LNCAP (cell line): ENCODE results near the gene SYNJ2.

Experiments used
- CTCF ChIP-seq: fragments of 450-650 bp; IDR thresholded peaks from 2 replicates; pipeline ENCODE4 v1.5.1; 2017; ENCODE audit warnings: mild to moderate bottlenecking

The SYNJ2 gene

GRCh38 chr6:158041370-158041769, 59.7 kb downstream of the SYNJ2 start:
- TF ChIP-seq CTCF: no peak

GRCh38 chr6:158041788-158042187, 60.1 kb downstream of the SYNJ2 start:
- no peak for TF ChIP-seq CTCF

GRCh38 chr6:158042245-158042798, 60.7 kb downstream of the SYNJ2 start:
- no peak for TF ChIP-seq CTCF

GRCh38 chr6:158043008-158043407, 61.3 kb downstream of the SYNJ2 start:
- TF ChIP-seq CTCF: no peak

- no peak for TF ChIP-seq CTCF
Observed at GRCh38 chr6:158043586-158044524, 62.2 kb downstream of the SYNJ2 start.

- no peak for TF ChIP-seq CTCF
Observed at GRCh38 chr6:158044525-158044888, 62.8 kb downstream of the SYNJ2 start.

GRCh38 chr6:158046201-158047126, 64.8 kb downstream of the SYNJ2 start:
- TF ChIP-seq CTCF: no peak
